HepG2 (cell line): ENCODE data around the gene C14orf93. TPM values are rescaled to one million over a fixed set of nuclear protein-coding genes. Genes with fewer than 3 reads are reported as not detected.
A peak's percentile ranks its signal among the peaks of the same experiment; 100 is the strongest.

Experiments
- BRF2 ChIP-seq: sonication (generic); formaldehyde crosslinking; IDR thresholded peaks from 2 replicates; pipeline ENCODE4 v1.8.1; 2022; ENCODE audit warnings: mild to moderate bottlenecking, missing genetic modification reagents
- CSRNP2 ChIP-seq: sonication (generic); formaldehyde crosslinking; conservative IDR thresholded peaks from 2 replicates; pipeline ENCODE4 v1.8.0; 2022; ENCODE audit warnings: low read depth, missing genetic modification reagents
- KLF12 ChIP-seq: sonication (generic); formaldehyde crosslinking; IDR thresholded peaks from 2 replicates; pipeline ENCODE4 v1.4.0; 2020; ENCODE audit warnings: missing genetic modification reagents, borderline replicate concordance
- MAFK ChIP-seq, 2 experiments: IDR thresholded peaks in 1 of 2; conservative IDR thresholded peaks in 1 of 2; 2 replicates each; pipeline ENCODE4 v1.6.1; 2011; ENCODE audit warnings: improper control_type of control experiment in 2 of 2, low read length in 2 of 2
- NFE2L1 ChIP-seq: sonication (generic); formaldehyde crosslinking; IDR thresholded peaks from 2 replicates; pipeline ENCODE4 v1.4.0; 2020; ENCODE audit warnings: missing genetic modification reagents, mild to moderate bottlenecking, borderline replicate concordance
- POGZ ChIP-seq: sonication (generic); formaldehyde crosslinking; IDR thresholded peaks from 2 replicates; pipeline ENCODE4 v1.4.0; 2020; ENCODE audit warnings: mild to moderate bottlenecking, missing genetic modification reagents
- RORA ChIP-seq: sonication (generic); formaldehyde crosslinking; IDR thresholded peaks from 2 replicates; pipeline ENCODE4 v1.5.0; 2020; ENCODE audit warnings: mild to moderate bottlenecking, missing genetic modification reagents, moderate library complexity
- SAP130 ChIP-seq: IDR thresholded peaks from 2 replicates; pipeline ENCODE4 v1.6.1; 2016; ENCODE audit warnings: low read depth
- SATB2 ChIP-seq: sonication (generic); formaldehyde crosslinking; IDR thresholded peaks from 2 replicates; pipeline ENCODE4 v1.5.0; 2020; ENCODE audit warnings: missing genetic modification reagents
- SRSF1 ChIP-seq: fragments of 200-400 bp; formaldehyde crosslinking; optimal IDR thresholded peaks from 2 replicates; pipeline ENCODE3; 2017; ENCODE audit warnings: mild to moderate bottlenecking, low read depth, low read length, moderate library complexity
- TBP ChIP-seq: sonication (generic); formaldehyde crosslinking; IDR thresholded peaks from 2 replicates; pipeline ENCODE4 v1.5.0; 2020; ENCODE audit warnings: missing genetic modification reagents
- ZNF362 ChIP-seq: sonication (generic); formaldehyde crosslinking; IDR thresholded peaks from 2 replicates; pipeline ENCODE4 v1.4.0; 2020; ENCODE audit warnings: missing genetic modification reagents, mild to moderate bottlenecking, borderline replicate concordance
- ZNF512B ChIP-seq: sonication (generic); formaldehyde crosslinking; IDR thresholded peaks from 2 replicates; pipeline ENCODE4 v1.5.1; 2020; ENCODE audit warnings: missing genetic modification reagents, mild to moderate bottlenecking, borderline replicate concordance
- ZNF615 ChIP-seq: sonication (generic); formaldehyde crosslinking; IDR thresholded peaks from 2 replicates; pipeline ENCODE4 v1.5.0; 2020; ENCODE audit warnings: mild to moderate bottlenecking, missing genetic modification reagents, borderline replicate concordance
- ZNF672 ChIP-seq: sonication (generic); formaldehyde crosslinking; IDR thresholded peaks from 2 replicates; pipeline ENCODE4 v1.8.1; 2022; ENCODE audit warnings: missing genetic modification reagents
- ZNF713 ChIP-seq: sonication (generic); formaldehyde crosslinking; IDR thresholded peaks from 2 replicates; pipeline ENCODE4 v1.4.0; 2020; ENCODE audit warnings: mild to moderate bottlenecking, missing genetic modification reagents
- polyA plus RNA-seq, 8 experiments: library from polyadenylated mRNA; depleted of rRNA in 3 of 8; stranded (reverse) in 7 of 8; unstranded in 1 of 8; fragments of >200 nt; fragmentation: Illumina TruSeq in 4 of 8; extraction: Trizol in 4 of 8; gene quantifications; 2 replicates each; pipeline versions ENCODE4 v1.2.1 to v1.2.3, GENCODE V29; 2011 to 2016; ENCODE audit warnings: low read depth in 4 of 8, missing spikeins in 1 of 8, mixed read lengths in 1 of 8; ENCODE audit not compliant: insufficient read depth in 1 of 8
- total RNA-seq, 5 experiments: library from RNA; depleted of rRNA; stranded (reverse); fragments of >200 nt; fragmentation: Illumina TruSeq; extraction: Trizol; gene quantifications; 2 replicates each; pipeline ENCODE4 v1.2.3, GENCODE V29; 2016; ENCODE audit warnings: low read depth in 1 of 5
- TF ChIP-seq, protein P1 (sequence below): sonication (generic); formaldehyde crosslinking; conservative IDR thresholded peaks from 2 replicates; pipeline ENCODE4 v1.4.0; 2020; ENCODE audit warnings: missing genetic modification reagents
- TF ChIP-seq, protein P2 (sequence below): sonication (generic); IDR thresholded peaks from 2 replicates; pipeline ENCODE4 v1.6.1; 2016; ENCODE audit warnings: low read depth, borderline replicate concordance

Gene C14orf93
- total and polyA plus RNA-seq, 2 of the 13 experiments (the other 11 are each of a cell fraction or from before 2014, with no cell fraction given), result 11.4 to 22.5 TPM

GRCh38 chr14:23052182-23052623, 42.3 kb upstream of the C14orf93 start (continued):
- TF ChIP-seq, protein P1, sequence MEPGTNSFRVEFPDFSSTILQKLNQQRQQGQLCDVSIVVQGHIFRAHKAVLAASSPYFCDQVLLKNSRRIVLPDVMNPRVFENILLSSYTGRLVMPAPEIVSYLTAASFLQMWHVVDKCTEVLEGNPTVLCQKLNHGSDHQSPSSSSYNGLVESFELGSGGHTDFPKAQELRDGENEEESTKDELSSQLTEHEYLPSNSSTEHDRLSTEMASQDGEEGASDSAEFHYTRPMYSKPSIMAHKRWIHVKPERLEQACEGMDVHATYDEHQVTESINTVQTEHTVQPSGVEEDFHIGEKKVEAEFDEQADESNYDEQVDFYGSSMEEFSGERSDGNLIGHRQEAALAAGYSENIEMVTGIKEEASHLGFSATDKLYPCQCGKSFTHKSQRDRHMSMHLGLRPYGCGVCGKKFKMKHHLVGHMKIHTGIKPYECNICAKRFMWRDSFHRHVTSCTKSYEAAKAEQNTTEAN, result no peak
- TF ChIP-seq CSRNP2 (CRISPR knock-in tag) (no peak), ZNF672 (CRISPR knock-in tag) (no peak), KLF12 (CRISPR knock-in tag) (no peak; the same call in 1 of the 2 replicates), TBP (CRISPR knock-in tag) (0 out of 2 replicates have a peak, but pooled peaks have one; percentile 70), RORA (no peak), SAP130 (CRISPR knock-in tag) (peak; percentile 51; the same call in 1 of the 2 replicates), ZNF615 (CRISPR knock-in tag) (no peak), BRF2 (CRISPR knock-in tag) (no peak), NFE2L1 (no peak), ZNF512B (CRISPR knock-in tag) (no peak), POGZ (CRISPR knock-in tag) (no peak), MAFK (conservative IDR thresholded peaks at IDR 0.05 in 1 of 2, IDR thresholded peaks at IDR 0.05 in 1 of 2; ENCODE audit: low read length in 2 of 2) (no peak), ZNF713 (CRISPR knock-in tag) (no peak), SRSF1 (no peak), SATB2 (CRISPR knock-in tag) (no peak), ZNF362 (CRISPR knock-in tag) (0 out of 2 replicates have a peak, but pooled peaks have one; percentile 12)
- TF ChIP-seq, protein P2, sequence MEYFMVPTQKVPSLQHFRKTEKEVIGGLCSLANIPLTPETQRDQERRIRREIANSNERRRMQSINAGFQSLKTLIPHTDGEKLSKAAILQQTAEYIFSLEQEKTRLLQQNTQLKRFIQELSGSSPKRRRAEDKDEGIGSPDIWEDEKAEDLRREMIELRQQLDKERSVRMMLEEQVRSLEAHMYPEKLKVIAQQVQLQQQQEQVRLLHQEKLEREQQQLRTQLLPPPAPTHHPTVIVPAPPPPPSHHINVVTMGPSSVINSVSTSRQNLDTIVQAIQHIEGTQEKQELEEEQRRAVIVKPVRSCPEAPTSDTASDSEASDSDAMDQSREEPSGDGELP, result no peak
